ENCODE measurements around the gene SLC25A34.

SLC25A34 gene

GRCh38 chr1:15755021-15755645, 19.1 kb downstream of the SLC25A34 start:
- no peak for DNase-seq

- DNase-seq = no peak
Observed at GRCh38 chr1:15755646-15756040, 19.6 kb downstream of the SLC25A34 start.

GRCh38 chr1:15756143-15757015, 20.3 kb downstream of the SLC25A34 start:
- no peak for DNase-seq

- DNase-seq = no peak
Observed at GRCh38 chr1:15757016-15757543, 21.0 kb downstream of the SLC25A34 start.

- DNase-seq = no peak
Observed at GRCh38 chr1:15757575-15758342, 21.7 kb downstream of the SLC25A34 start.

GRCh38 chr1:15758343-15758931, 22.4 kb downstream of the SLC25A34 start, which contains the start of gene FBLIM1:
Gene FBLIM1, plus strand, starts transcription at chr1:15758795. Its CDS starts 6,189 bp downstream, at chr1:15764984.
- DNase-seq = no peak

GRCh38 chr1:15758953-15759661, 23.0 kb downstream of the SLC25A34 start:
- DNase-seq = no peak

GRCh38 chr1:15760520-15761211, 24.6 kb downstream of the SLC25A34 start:
- no peak for DNase-seq

GRCh38 chr1:15761366-15762128, 25.5 kb downstream of the SLC25A34 start:
- DNase-seq = no peak

GRCh38 chr1:15762546-15762945, 26.5 kb downstream of the SLC25A34 start:
- DNase-seq = no peak

- DNase-seq = no peak
Observed at GRCh38 chr1:15764269-15764764, 28.3 kb downstream of the SLC25A34 start.

GRCh38 chr1:15764890-15765289, 28.8 kb downstream of the SLC25A34 start:
- DNase-seq = no peak

- no peak for DNase-seq
Observed at GRCh38 chr1:15765495-15766194, 29.6 kb downstream of the SLC25A34 start.

- DNase-seq = no peak
Observed at GRCh38 chr1:15767941-15768340, 31.9 kb downstream of the SLC25A34 start.

- no peak for DNase-seq
Observed at GRCh38 chr1:15768388-15768787, 32.3 kb downstream of the SLC25A34 start.

GRCh38 chr1:15770313-15770962, 34.4 kb downstream of the SLC25A34 start:
- no peak for DNase-seq

- DNase-seq = no peak
Observed at GRCh38 chr1:15771836-15772515, 35.9 kb downstream of the SLC25A34 start.

GRCh38 chr1:15775706-15776105, 39.6 kb downstream of the SLC25A34 start:
- no peak for DNase-seq

All from Kasumi-1 (cell line).